Breast epithelium (tissue), 3 donors: Measurements from ENCODE around the gene ALK.

Experiments used
- CTCF ChIP-seq, 3 donors: fragments of 450-650 bp; IDR thresholded peaks; one replicate each; pipeline ENCODE4 v1.5.1; 2016 to 2017; ENCODE audit warnings: antibody characterized with exemption in 3 of 3, mild to moderate bottlenecking in 3 of 3, moderate library complexity in 3 of 3
- POLR2AphosphoS5 ChIP-seq, 3 donors: sonication (generic); formaldehyde crosslinking; IDR thresholded peaks; one replicate each; pipeline ENCODE4 v1.6.1; 2017; ENCODE audit warnings: antibody characterized with exemption in 3 of 3

- TF ChIP-seq CTCF (IDR thresholded peaks at IDR 0.05) (no peak), POLR2AphosphoS5 (IDR thresholded peaks at IDR 0.05) (no peak)
These were observed 604.3 kb downstream of the ALK start for GRCh38 chr2:29317077-29317517.
